HEK293 (cell line): Measurements from ENCODE around the gene SENP8.
A peak's percentile ranks its signal among the peaks of the same experiment; 100 is the strongest.

Experiments used
- CTCF ChIA-PET: fragments of 350-600 bp; formaldehyde crosslinking; extraction: SDS; loops from one replicate; lab custom pipeline; 2021; ENCODE audit warnings: antibody characterized with exemption; lab: Yijun Ruan, JAX
- POLR2A ChIA-PET: fragments of 300-600 bp; formaldehyde crosslinking; extraction: SDS; loops from one replicate; lab custom pipeline; 2020; ENCODE audit warnings: antibody characterized with exemption, inconsistent platforms; lab: Yijun Ruan, JAX
- H3K27ac ChIP-seq: fragments of 200-500 bp; sonication (Bioruptor generic); 2 replicates; pipeline ENCODE4 v1.5.1; 2014; ENCODE audit warnings: low read depth, low read length, control low read depth, inconsistent platforms; ENCODE audit errors: extremely low read depth
- H3K36me3 ChIP-seq, 2 experiments: fragments of 200-500 bp in 1 of 2; sonication (Bioruptor generic) in 1 of 2; 1 replicate in 1 of 2; 2 replicates in 1 of 2; pipeline ENCODE4 v1.5.1; 2014 to 2017; ENCODE audit warnings: inconsistent platforms in 2 of 2, low read length in 2 of 2; ENCODE audit not compliant: control insufficient read depth in 2 of 2, insufficient read depth in 1 of 2
- H3K4me1 ChIP-seq: fragments of 200-500 bp; sonication (Bioruptor generic); 2 replicates; pipeline ENCODE4 v1.5.1; 2014; ENCODE audit warnings: mild to moderate bottlenecking, low read length, inconsistent platforms; ENCODE audit not compliant: control insufficient read depth, insufficient read depth
- H3K4me3 ChIP-seq: 2 replicates; pipeline ENCODE4 v1.5.1; 2011; ENCODE audit warnings: low read depth, mild to moderate bottlenecking, control low read depth, low read length, moderate library complexity
- H3K9me3 ChIP-seq: fragments of 200-500 bp; sonication (Bioruptor generic); 2 replicates; pipeline ENCODE4 v1.5.1; 2014; ENCODE audit warnings: low read depth, low read length, inconsistent platforms; ENCODE audit not compliant: control insufficient read depth, insufficient read depth
- BCL11A ChIP-seq: fragments of 450-650 bp; formaldehyde crosslinking; IDR thresholded peaks from 2 replicates; pipeline ENCODE4 v1.5.1; 2016; ENCODE audit warnings: low read depth, missing biosample characterization, missing genetic modification characterization
- FEZF1 ChIP-seq: fragments of 450-650 bp; formaldehyde crosslinking; IDR thresholded peaks from 2 replicates; pipeline ENCODE4 v1.5.1; 2016; ENCODE audit warnings: missing biosample characterization, missing genetic modification characterization
- KLF1 ChIP-seq: fragments of 450-650 bp; formaldehyde crosslinking; IDR thresholded peaks from 2 replicates; pipeline ENCODE4 v1.5.1; 2016; ENCODE audit warnings: missing biosample characterization, missing genetic modification characterization
- KLF9 ChIP-seq: fragments of 450-650 bp; formaldehyde crosslinking; IDR thresholded peaks from 2 replicates; pipeline ENCODE4 v1.5.1; 2016; ENCODE audit warnings: missing biosample characterization, missing genetic modification characterization, low read depth
- SP2 ChIP-seq: fragments of 450-650 bp; formaldehyde crosslinking; IDR thresholded peaks from 2 replicates; pipeline ENCODE4 v1.5.1; 2016; ENCODE audit warnings: missing biosample characterization, missing genetic modification characterization
- TCF7L2 ChIP-seq: IDR thresholded peaks from 2 replicates; pipeline ENCODE4 v1.6.1; 2011; ENCODE audit warnings: low read depth, mild to moderate bottlenecking, inconsistent platforms, low read length, moderate library complexity, borderline replicate concordance
- TRIM28 ChIP-seq: IDR thresholded peaks from 2 replicates; pipeline ENCODE4 v1.6.1; 2011; ENCODE audit warnings: low read length, control low read depth, borderline replicate concordance
- YY1 ChIP-seq: fragments of 450-650 bp; formaldehyde crosslinking; IDR thresholded peaks from 2 replicates; pipeline ENCODE4 v1.5.1; 2018; ENCODE audit warnings: missing biosample characterization, missing genetic modification characterization
- ZFP41 ChIP-seq: fragments of 450-650 bp; formaldehyde crosslinking; IDR thresholded peaks from 2 replicates; pipeline ENCODE4 v1.5.1; 2016; ENCODE audit warnings: missing biosample characterization, missing genetic modification characterization, borderline replicate concordance
- ZNF121 ChIP-seq: fragments of 450-650 bp; formaldehyde crosslinking; IDR thresholded peaks from 2 replicates; pipeline ENCODE4 v1.5.1; 2016; ENCODE audit warnings: missing biosample characterization, missing genetic modification characterization
- ZNF138 ChIP-seq: fragments of 450-650 bp; formaldehyde crosslinking; IDR thresholded peaks from 2 replicates; pipeline ENCODE4 v1.5.1; 2016; ENCODE audit warnings: missing biosample characterization, missing genetic modification characterization, borderline replicate concordance
- ZNF148 ChIP-seq: fragments of 450-650 bp; formaldehyde crosslinking; IDR thresholded peaks from 2 replicates; pipeline ENCODE4 v1.5.0; 2017; ENCODE audit warnings: missing biosample characterization, missing genetic modification characterization, borderline replicate concordance
- ZNF26 ChIP-seq: fragments of 450-650 bp; formaldehyde crosslinking; IDR thresholded peaks from 2 replicates; pipeline ENCODE4 v1.5.1; 2016; ENCODE audit warnings: missing biosample characterization, missing genetic modification characterization
- ZNF292 ChIP-seq: fragments of 450-650 bp; formaldehyde crosslinking; IDR thresholded peaks from 2 replicates; pipeline ENCODE4 v1.5.1; 2016; ENCODE audit warnings: low read depth, missing biosample characterization, missing genetic modification characterization, borderline replicate concordance
- ZNF362 ChIP-seq: fragments of 450-650 bp; formaldehyde crosslinking; IDR thresholded peaks from 2 replicates; pipeline ENCODE4 v1.5.1; 2016; ENCODE audit warnings: missing biosample characterization, missing genetic modification characterization
- ZNF433 ChIP-seq: fragments of 450-650 bp; formaldehyde crosslinking; IDR thresholded peaks from 2 replicates; pipeline ENCODE4 v1.5.1; 2016; ENCODE audit warnings: missing biosample characterization, missing genetic modification characterization, low read depth
- ZNF488 ChIP-seq: fragments of 450-650 bp; formaldehyde crosslinking; IDR thresholded peaks from 2 replicates; pipeline ENCODE4 v1.5.1; 2016; ENCODE audit warnings: missing biosample characterization, missing genetic modification characterization
- ZNF501 ChIP-seq: fragments of 450-650 bp; formaldehyde crosslinking; IDR thresholded peaks from 2 replicates; pipeline ENCODE4 v1.5.1; 2016; ENCODE audit warnings: missing biosample characterization, missing genetic modification characterization
- ZNF510 ChIP-seq: fragments of 450-650 bp; formaldehyde crosslinking; IDR thresholded peaks from 2 replicates; pipeline ENCODE4 v1.5.1; 2018; ENCODE audit warnings: mild to moderate bottlenecking, missing genetic modification characterization, missing biosample characterization; ENCODE audit not compliant: insufficient replicate concordance
- ZNF561 ChIP-seq: fragments of 450-650 bp; IDR thresholded peaks from 2 replicates; pipeline ENCODE4 v1.5.1; 2018; ENCODE audit warnings: missing biosample characterization, missing genetic modification characterization, borderline replicate concordance
- ZNF585B ChIP-seq: fragments of 450-650 bp; formaldehyde crosslinking; IDR thresholded peaks from 2 replicates; pipeline ENCODE4 v1.5.1; 2016; ENCODE audit warnings: missing biosample characterization, missing genetic modification characterization
- ZNF624 ChIP-seq: fragments of 450-650 bp; formaldehyde crosslinking; IDR thresholded peaks from 2 replicates; pipeline ENCODE4 v1.5.1; 2017; ENCODE audit warnings: missing biosample characterization, missing genetic modification characterization
- ZNF639 ChIP-seq: fragments of 450-650 bp; formaldehyde crosslinking; IDR thresholded peaks from 2 replicates; pipeline ENCODE4 v1.5.1; 2016; ENCODE audit warnings: missing biosample characterization, missing genetic modification characterization
- ZNF791 ChIP-seq: fragments of 450-650 bp; formaldehyde crosslinking; IDR thresholded peaks from 2 replicates; pipeline ENCODE4 v1.5.1; 2016; ENCODE audit warnings: missing biosample characterization, missing genetic modification characterization
- ZSCAN5A ChIP-seq: fragments of 450-650 bp; formaldehyde crosslinking; IDR thresholded peaks from 2 replicates; pipeline ENCODE4 v1.5.1; 2016; ENCODE audit warnings: missing biosample characterization, missing genetic modification characterization

The SENP8 gene

GRCh38 chr15:72176743-72177142, 58.5 kb downstream of the SENP8 start:
- POLR2A ChIA-PET = interaction anchor here (1.3 kb wide), 1 partner anchor 55 kb away, joined by 3 read pairs; the partner anchor contains the start of gene PKM
- H3K4me1 ChIP-seq = peaks cover 3% of the 10 kb centered on the region; the same call in 1 of the 2 replicates
- H3K27ac ChIP-seq = no peak overlapping the region
- no peaks in the 10 kb centered on the region for H3K9me3 ChIP-seq
- CTCF ChIA-PET = interaction anchor here (0.6 to 1.0 kb wide), 4 partner anchors 17 to 433 kb away, joined by 3 read pairs; no protein-coding TSS in a partner anchor
- TF ChIP-seq ZNF148 (tag by site-specific recombination) (no peak), SP2 (tag by site-specific recombination) (no peak), ZNF362 (tag by site-specific recombination) (peak; percentile 75), ZNF26 (no peak), ZNF121 (tag by site-specific recombination) (peak; percentile 80), ZFP41 (tag by site-specific recombination) (no peak), YY1 (tag by site-specific recombination) (no peak), ZNF433 (tag by site-specific recombination) (no peak), TCF7L2 (no peak), ZNF585B (no peak), ZNF501 (tag by site-specific recombination) (no peak), ZNF138 (tag by site-specific recombination) (no peak), ZNF292 (tag by site-specific recombination) (no peak), FEZF1 (tag by site-specific recombination) (no peak)
- no peak overlapping the region for H3K4me3 ChIP-seq
- no peaks in the 10 kb centered on the region for H3K36me3 ChIP-seq

- ChIA-PET POLR2A (no interaction called here), CTCF (interaction anchor here (0.6 to 1.4 kb wide), 2 partner anchors 22 to 42 kb away, joined by 3 to 4 read pairs; no protein-coding TSS in a partner anchor)
- H3K4me3 ChIP-seq = no peak overlapping the region
- TF ChIP-seq ZNF791 (tag by site-specific recombination) (no peak), ZNF561 (tag by site-specific recombination) (no peak), ZNF639 (tag by site-specific recombination) (no peak), BCL11A (no peak), ZNF488 (tag by site-specific recombination) (no peak), KLF9 (no peak), TRIM28 (no peak), ZNF624 (tag by site-specific recombination) (no peak), ZNF510 (tag by site-specific recombination) (no peak), ZNF121 (tag by site-specific recombination) (no peak), KLF1 (tag by site-specific recombination) (no peak), ZSCAN5A (tag by site-specific recombination) (no peak)
Observed at GRCh38 chr15:72178976-72179585, 60.9 kb downstream of the SENP8 start.

More at GRCh38 chr15:72178976-72179585, 60.9 kb downstream of the SENP8 start:
- no peak overlapping the region for H3K27ac ChIP-seq
- H3K9me3 ChIP-seq = no peaks in the 10 kb centered on the region
- H3K4me1 ChIP-seq = peaks cover 7% of the 10 kb centered on the region
- H3K36me3 ChIP-seq = no peaks in the 10 kb centered on the region
